Activated CD8-positive, alpha-beta memory T cell treated with anti-CD3 and anti-CD28 coated beads, Interleukin-2, amount 50 U/mL, for 24 hours (primary cell): ENCODE results near the gene ENO2.
A peak's percentile ranks its signal among the peaks of the same experiment; 100 is the strongest.
"Not testable (repeated sequence)": the region's sequence is repeated elsewhere in the genome, so short reads cannot be mapped to it uniquely, and the experiment has no call there.

Experiments used
- DNase-seq: peaks from one replicate; pipeline ENCODE4 v3.0.0-alpha.2; 2020; ENCODE audit errors: extremely low read depth

ENO2 gene

GRCh38 chr12:6914246-6914946 lies at the start of gene ENO2:
Gene ENO2 (plus strand): TSS chr12:6914580. CDS start chr12:6915833, 1,253 bp downstream.
- DNase-seq: no peak

GRCh38 chr12:6865307-6865706 lies 49.1 kb upstream of the ENO2 start:
- not testable (repeated sequence) for DNase-seq

GRCh38 chr12:6866163-6866919 lies 48.0 kb upstream of the ENO2 start:
- no peak for DNase-seq

- no peak for DNase-seq
Observed at GRCh38 chr12:6866920-6867412, 47.4 kb upstream of the ENO2 start.

- DNase-seq: no peak
Observed at GRCh38 chr12:6867413-6868210, 46.8 kb upstream of the ENO2 start, which contains the start of gene TPI1. Gene TPI1 (plus strand): TSS chr12:6867531. CDS start chr12:6867567, 36 bp downstream.

- no peak for DNase-seq
Observed at GRCh38 chr12:6868211-6869048, 46.0 kb upstream of the ENO2 start.

- DNase-seq: no peak
Observed at GRCh38 chr12:6869049-6870021, 45.0 kb upstream of the ENO2 start.

GRCh38 chr12:6870304-6870703 lies 44.1 kb upstream of the ENO2 start:
- DNase-seq: not testable (repeated sequence)

- no peak for DNase-seq
Observed at GRCh38 chr12:6871052-6871957, 43.1 kb upstream of the ENO2 start.

- no peak for DNase-seq
Observed at GRCh38 chr12:6872073-6873048, 42.0 kb upstream of the ENO2 start.

GRCh38 chr12:6873094-6874014 lies 41.0 kb upstream of the ENO2 start, which contains the start of gene SPSB2:
Gene SPSB2 (minus strand): TSS chr12:6873303. CDS start chr12:6872901, 402 bp downstream.
- DNase-seq: peak; percentile 97

- not testable (repeated sequence) for DNase-seq
Observed at GRCh38 chr12:6874015-6874368, 40.4 kb upstream of the ENO2 start.

- not testable (repeated sequence) for DNase-seq
Observed at GRCh38 chr12:6879824-6880223, 34.6 kb upstream of the ENO2 start.

- no peak for DNase-seq
Observed at GRCh38 chr12:6883252-6883651, 31.1 kb upstream of the ENO2 start.

GRCh38 chr12:6883683-6884082 lies 30.7 kb upstream of the ENO2 start:
- DNase-seq: no peak

GRCh38 chr12:6884539-6884938 lies 29.8 kb upstream of the ENO2 start:
- no peak for DNase-seq
